ENCODE measurements around the gene THOP1.

THOP1 gene

GRCh38 chr19:2854849-2855248 lies 69.5 kb downstream of the THOP1 start:
- DNase-seq (ENCODE audit: low read depth in 2 of 2): no peak

DNA sequence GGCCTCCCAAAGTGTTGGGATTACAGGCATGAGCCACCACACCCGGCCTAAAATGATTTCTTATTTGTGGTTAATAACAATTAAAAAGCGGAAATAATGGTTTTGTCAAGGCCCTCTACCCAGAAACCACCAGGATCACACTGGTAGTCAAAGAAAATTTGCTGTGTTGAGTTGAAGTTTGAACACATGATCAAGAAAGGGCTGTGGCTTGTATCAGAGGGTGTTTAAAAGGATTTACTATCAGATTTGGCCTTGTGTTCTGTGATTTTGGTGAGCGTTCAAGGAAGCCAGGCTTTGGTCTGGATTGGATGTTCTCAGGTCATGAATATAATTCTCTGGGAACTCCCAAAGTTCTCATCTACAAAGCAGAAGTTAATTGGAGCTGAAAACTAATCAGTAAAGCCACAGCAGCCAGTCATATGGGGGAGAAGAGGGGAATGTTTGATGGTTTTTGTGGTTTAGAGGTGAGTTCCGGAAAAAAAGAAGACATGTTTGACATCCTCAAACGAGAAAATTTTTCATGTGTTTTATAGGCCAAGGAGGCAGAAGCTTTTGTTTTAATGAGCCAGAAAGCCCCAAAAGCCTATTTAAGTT lies 71.3 kb downstream of the THOP1 start:
- DNase-seq (ENCODE audit: low read depth in 2 of 2): no peak

DNA sequence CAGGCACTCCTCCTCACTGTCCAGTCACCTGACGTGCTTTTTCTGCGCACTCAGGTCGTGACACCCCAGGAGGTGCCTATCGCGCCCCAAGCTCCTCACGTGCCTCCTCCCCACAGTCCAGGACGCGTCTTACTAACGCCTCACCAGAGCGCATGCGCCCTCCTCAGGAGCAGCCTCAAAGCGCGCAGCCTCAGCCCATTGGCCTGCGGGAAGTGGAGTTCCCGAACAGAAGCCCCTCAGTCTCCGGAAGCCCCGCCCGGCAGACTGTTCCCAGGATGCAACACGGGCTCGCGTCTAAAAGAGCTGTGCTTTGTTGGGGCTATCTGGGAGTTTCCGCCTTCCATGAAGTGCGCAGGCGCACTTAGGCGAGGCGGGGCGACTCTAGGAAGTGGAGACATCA lies 73.6 kb downstream of the THOP1 start:
- no peak for DNase-seq (ENCODE audit: low read depth in 2 of 2)

DNA sequence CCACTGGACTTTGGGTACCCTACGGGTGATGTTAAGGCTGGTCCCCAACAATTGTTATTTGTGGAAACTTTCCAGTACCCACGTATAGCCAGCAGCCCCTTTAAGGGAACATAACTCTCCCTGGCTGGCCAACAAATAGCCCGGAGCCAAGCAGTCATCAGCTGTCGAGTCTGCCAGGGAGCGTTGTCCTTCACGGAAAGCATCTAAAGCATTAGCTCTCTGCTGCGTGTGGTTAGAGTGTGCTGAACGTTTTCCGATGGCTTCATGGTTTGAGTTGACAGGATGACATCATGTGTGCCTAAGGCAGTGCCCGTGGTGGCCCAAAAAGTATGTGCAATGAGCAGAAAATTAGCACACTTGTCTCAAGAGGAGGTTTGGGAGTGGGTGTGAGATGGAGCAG lies 78.5 kb downstream of the THOP1 start:
- DNase-seq (ENCODE audit: low read depth in 2 of 2): no peak
